HEK293T (cell line): ENCODE data around the gene PCK1.

Experiments
- CTCF ChIA-PET: fragments of 350-600 bp; formaldehyde crosslinking; extraction: SDS; loops from one replicate; lab custom pipeline; 2021; ENCODE audit warnings: antibody characterized with exemption, inconsistent platforms; lab: Yijun Ruan, JAX
- POLR2A ChIA-PET: fragments of 350-600 bp; formaldehyde crosslinking; extraction: SDS; loops from one replicate; lab custom pipeline; 2020; ENCODE audit warnings: antibody characterized with exemption, inconsistent platforms; lab: Yijun Ruan, JAX
- DNase-seq: peaks from one replicate; pipeline ENCODE4 v3.0.0; 2012; ENCODE audit warnings: mixed read lengths; ENCODE audit errors: extremely low spot score
- ARNT ChIP-seq: fragments of 450-650 bp; IDR thresholded peaks from 2 replicates; pipeline ENCODE4 v1.6.1; 2017; ENCODE audit warnings: mild to moderate bottlenecking
- BHLHE40 ChIP-seq: fragments of 450-650 bp; IDR thresholded peaks from 2 replicates; pipeline ENCODE4 v1.6.1; 2016; ENCODE audit warnings: mild to moderate bottlenecking, moderate library complexity, borderline replicate concordance
- CTBP1 ChIP-seq: fragments of 450-650 bp; IDR thresholded peaks from 2 replicates; pipeline ENCODE4 v1.6.1; 2016; ENCODE audit warnings: borderline replicate concordance
- ELF4 ChIP-seq: fragments of 450-650 bp; IDR thresholded peaks from 2 replicates; pipeline ENCODE4 v1.6.1; 2017; ENCODE audit warnings: antibody characterized with exemption
- FOXA1 ChIP-seq: fragments of 450-650 bp; IDR thresholded peaks from 2 replicates; pipeline ENCODE4 v1.6.1; 2016; ENCODE audit warnings: mild to moderate bottlenecking
- FOXK2 ChIP-seq: fragments of 450-650 bp; IDR thresholded peaks from 2 replicates; pipeline ENCODE4 v1.6.1; 2016; ENCODE audit warnings: mild to moderate bottlenecking
- FOXM1 ChIP-seq: fragments of 450-650 bp; IDR thresholded peaks from 2 replicates; pipeline ENCODE4 v1.6.1; 2017; ENCODE audit warnings: mild to moderate bottlenecking, borderline replicate concordance
- HDGF ChIP-seq: fragments of 450-650 bp; IDR thresholded peaks from 2 replicates; pipeline ENCODE4 v1.6.1; 2017; ENCODE audit warnings: antibody characterized with exemption, borderline replicate concordance
- L3MBTL2 ChIP-seq: fragments of 450-650 bp; conservative IDR thresholded peaks from 2 replicates; pipeline ENCODE4 v1.6.1; 2016; ENCODE audit warnings: mild to moderate bottlenecking
- LEF1 ChIP-seq: fragments of 450-650 bp; IDR thresholded peaks from 2 replicates; pipeline ENCODE4 v1.6.1; 2017; ENCODE audit warnings: mild to moderate bottlenecking, borderline replicate concordance
- NFRKB ChIP-seq: fragments of 450-650 bp; IDR thresholded peaks from 2 replicates; pipeline ENCODE4 v1.6.1; 2016; ENCODE audit warnings: mild to moderate bottlenecking, moderate library complexity
- PKNOX1 ChIP-seq: fragments of 450-650 bp; IDR thresholded peaks from 2 replicates; pipeline ENCODE4 v1.6.1; 2016
- SP1 ChIP-seq: fragments of 450-650 bp; IDR thresholded peaks from 2 replicates; pipeline ENCODE4 v1.6.1; 2017
- SUZ12 ChIP-seq: fragments of 450-650 bp; IDR thresholded peaks from 2 replicates; pipeline ENCODE4 v1.6.1; 2016; ENCODE audit warnings: mild to moderate bottlenecking
- TARDBP ChIP-seq: fragments of 450-650 bp; IDR thresholded peaks from 2 replicates; pipeline ENCODE4 v1.6.1; 2016
- ZNF384 ChIP-seq: fragments of 450-650 bp; IDR thresholded peaks from 2 replicates; pipeline ENCODE4 v1.6.1; 2016

PCK1 gene

GRCh38 chr20:57568088-57568896 is 7.4 kb downstream of the PCK1 start:
- ChIA-PET CTCF (no interaction called here), POLR2A (no interaction called here)
- TF ChIP-seq HDGF: no peak
- no peak for TF ChIP-seq BHLHE40
- TF ChIP-seq FOXM1: no peak
- no peak for TF ChIP-seq CTBP1
- no peak for TF ChIP-seq SUZ12
- TF ChIP-seq ARNT: no peak
- TF ChIP-seq NFRKB: no peak
- TF ChIP-seq ELF4: no peak
- no peak for TF ChIP-seq SP1
- TF ChIP-seq PKNOX1: no peak
- no peak for TF ChIP-seq FOXK2
- no peak for TF ChIP-seq TARDBP
- TF ChIP-seq ZNF384: no peak
- no peak for TF ChIP-seq L3MBTL2
- no peak for TF ChIP-seq FOXA1
- no peak for TF ChIP-seq LEF1
- DNase-seq: no peak

- DNase-seq: no peak
- ChIA-PET POLR2A (no interaction called here), CTCF (interaction anchor here (1.1 kb wide), 1 partner anchor 41 kb away, joined by 3 read pairs; no protein-coding TSS in a partner anchor)
- TF ChIP-seq LEF1: no peak
- TF ChIP-seq TARDBP: no peak
- no peak for TF ChIP-seq CTBP1
- TF ChIP-seq ZNF384: no peak
- no peak for TF ChIP-seq FOXK2
- TF ChIP-seq HDGF: no peak
- no peak for TF ChIP-seq L3MBTL2
- TF ChIP-seq PKNOX1: no peak
- no peak for TF ChIP-seq ARNT
- TF ChIP-seq NFRKB: no peak
- TF ChIP-seq SUZ12: no peak
- no peak for TF ChIP-seq FOXM1
- no peak for TF ChIP-seq BHLHE40
Measured at GRCh38 chr20:57568960-57569359, 8.1 kb downstream of the PCK1 start.

GRCh38 chr20:57570145-57570850 is 9.4 kb downstream of the PCK1 start:
- CTCF ChIA-PET: interaction anchor here (1.1 kb wide), 1 partner anchor 42 kb away, joined by 3 read pairs; no protein-coding TSS in a partner anchor
- no peak for TF ChIP-seq TARDBP
- TF ChIP-seq HDGF: no peak
- no peak for TF ChIP-seq ARNT
- TF ChIP-seq PKNOX1: no peak
- no peak for TF ChIP-seq ELF4
- TF ChIP-seq SP1: no peak
- TF ChIP-seq NFRKB: no peak
- no peak for TF ChIP-seq SUZ12
- no peak for TF ChIP-seq FOXM1
- no peak for TF ChIP-seq LEF1
- TF ChIP-seq CTBP1: no peak
- TF ChIP-seq FOXA1: no peak
- no peak for TF ChIP-seq FOXK2
- no peak for TF ChIP-seq ZNF384
- no peak for TF ChIP-seq L3MBTL2
- no peak for TF ChIP-seq BHLHE40
- no peak for DNase-seq
- POLR2A ChIA-PET: no interaction called here

GRCh38 chr20:57570920-57571319 is 10.0 kb downstream of the PCK1 start:
- CTCF ChIA-PET: no interaction called here
- TF ChIP-seq SP1 (no peak), L3MBTL2 (no peak), BHLHE40 (no peak), ELF4 (no peak), FOXK2 (no peak), ZNF384 (no peak), HDGF (no peak), NFRKB (no peak), PKNOX1 (no peak), FOXM1 (no peak), FOXA1 (no peak), LEF1 (no peak), CTBP1 (no peak), SUZ12 (no peak), TARDBP (no peak), ARNT (no peak)
- no peak for DNase-seq
- POLR2A ChIA-PET: no interaction called here
